ENCODE results near the gene TMOD2. TPM values are rescaled to one million over a fixed set of nuclear protein-coding genes. Genes with fewer than 3 reads are reported as not detected.

The TMOD2 gene
- total RNA-seq, 4 donors from 2014 or later: 1.0 to 4.8 (median 2.4) TPM

DNA sequence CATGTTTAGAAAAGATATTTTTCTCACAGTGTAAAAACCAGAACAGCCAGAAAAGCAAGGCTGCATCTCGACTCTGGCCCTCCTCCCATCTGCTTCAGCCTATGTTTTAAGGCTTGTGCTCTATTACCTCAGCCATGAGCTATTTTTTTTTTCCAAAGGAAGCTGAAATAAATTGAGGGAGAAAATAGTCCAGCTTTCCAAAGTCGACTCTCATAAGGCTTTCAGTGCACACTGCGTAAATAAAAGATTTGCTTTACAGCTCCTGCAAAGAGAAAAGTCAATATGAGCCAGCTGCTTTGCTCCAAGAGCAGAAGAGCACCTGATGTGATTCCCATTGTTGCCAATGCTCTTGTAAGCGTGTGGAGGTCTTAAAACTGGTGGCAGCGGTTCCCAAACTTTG lies 43.4 kb upstream of the TMOD2 start:
- H3K27ac ChIP-seq: peak overlapping the region in 2 of 4 donors; percentile 14 to 50
- intact Hi-C loops (cut with DNase I; ENCODE audit: low total_unique reads) (no loop called here), in situ Hi-C loops (cut with MboI; ENCODE audit: low sequenced_read_pairs in 4 of 4) (no loop called here)
- ATAC-seq (peak in 1 of 2 donors; percentile 33), DNase-seq (no peak)
- no peaks in the 10 kb centered on the region for H3K9me3 ChIP-seq
- H3K36me3 ChIP-seq: no peaks in the 10 kb centered on the region
- TF ChIP-seq, protein P1, sequence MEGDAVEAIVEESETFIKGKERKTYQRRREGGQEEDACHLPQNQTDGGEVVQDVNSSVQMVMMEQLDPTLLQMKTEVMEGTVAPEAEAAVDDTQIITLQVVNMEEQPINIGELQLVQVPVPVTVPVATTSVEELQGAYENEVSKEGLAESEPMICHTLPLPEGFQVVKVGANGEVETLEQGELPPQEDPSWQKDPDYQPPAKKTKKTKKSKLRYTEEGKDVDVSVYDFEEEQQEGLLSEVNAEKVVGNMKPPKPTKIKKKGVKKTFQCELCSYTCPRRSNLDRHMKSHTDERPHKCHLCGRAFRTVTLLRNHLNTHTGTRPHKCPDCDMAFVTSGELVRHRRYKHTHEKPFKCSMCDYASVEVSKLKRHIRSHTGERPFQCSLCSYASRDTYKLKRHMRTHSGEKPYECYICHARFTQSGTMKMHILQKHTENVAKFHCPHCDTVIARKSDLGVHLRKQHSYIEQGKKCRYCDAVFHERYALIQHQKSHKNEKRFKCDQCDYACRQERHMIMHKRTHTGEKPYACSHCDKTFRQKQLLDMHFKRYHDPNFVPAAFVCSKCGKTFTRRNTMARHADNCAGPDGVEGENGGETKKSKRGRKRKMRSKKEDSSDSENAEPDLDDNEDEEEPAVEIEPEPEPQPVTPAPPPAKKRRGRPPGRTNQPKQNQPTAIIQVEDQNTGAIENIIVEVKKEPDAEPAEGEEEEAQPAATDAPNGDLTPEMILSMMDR (IDR thresholded peaks at IDR 0.05 in 4 of 5, conservative IDR thresholded peaks at IDR 0.05 in 1 of 5): no peak
- TF ChIP-seq POLR2A (IDR thresholded peaks at IDR 0.05): no peak
- H3K4me1 ChIP-seq: no peaks in the 10 kb centered on the region
- peak overlapping the region in 1 of 4 donors; percentile 13 for H3K4me3 ChIP-seq
- no peaks in the 10 kb centered on the region for H3K27me3 ChIP-seq

DNA sequence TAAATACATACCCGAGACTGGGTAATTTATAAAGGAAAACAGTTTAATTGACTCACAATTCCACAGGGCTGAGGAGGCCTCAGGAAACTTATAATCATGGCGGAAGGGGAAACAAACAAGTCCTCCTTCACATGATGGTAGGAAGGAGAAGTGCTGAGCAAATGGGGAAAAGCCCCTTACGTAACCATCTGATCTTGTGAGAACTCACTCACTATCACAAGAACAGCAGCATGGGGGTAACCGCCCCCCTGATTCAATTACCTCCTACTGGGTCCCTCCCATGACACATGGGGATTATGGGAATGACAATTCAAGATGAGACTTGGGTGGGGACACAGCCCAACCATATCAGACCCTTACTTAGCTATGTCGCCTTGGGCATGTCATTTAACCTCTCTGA lies 42.4 kb upstream of the TMOD2 start:
- H3K27me3 ChIP-seq: no peaks in the 10 kb centered on the region
- no peaks in the 10 kb centered on the region for H3K36me3 ChIP-seq
- H3K9me3 ChIP-seq: no peaks in the 10 kb centered on the region
- TF ChIP-seq, protein P1 (IDR thresholded peaks at IDR 0.05 in 4 of 5, conservative IDR thresholded peaks at IDR 0.05 in 1 of 5): no peak
- no peak for TF ChIP-seq POLR2A (IDR thresholded peaks at IDR 0.05)
- H3K4me1 ChIP-seq: no peaks in the 10 kb centered on the region
- peak overlapping the region in 3 of 4 donors; percentile 14 to 50 (median 41) for H3K27ac ChIP-seq
- in situ Hi-C loops (cut with MboI; ENCODE audit: low sequenced_read_pairs in 4 of 4): no loop called here
- DNase-seq: no peak
- ATAC-seq: no peak
- no peak overlapping the region for H3K4me3 ChIP-seq
- intact Hi-C loops (cut with DNase I; ENCODE audit: low total_unique reads): no loop called here

DNA sequence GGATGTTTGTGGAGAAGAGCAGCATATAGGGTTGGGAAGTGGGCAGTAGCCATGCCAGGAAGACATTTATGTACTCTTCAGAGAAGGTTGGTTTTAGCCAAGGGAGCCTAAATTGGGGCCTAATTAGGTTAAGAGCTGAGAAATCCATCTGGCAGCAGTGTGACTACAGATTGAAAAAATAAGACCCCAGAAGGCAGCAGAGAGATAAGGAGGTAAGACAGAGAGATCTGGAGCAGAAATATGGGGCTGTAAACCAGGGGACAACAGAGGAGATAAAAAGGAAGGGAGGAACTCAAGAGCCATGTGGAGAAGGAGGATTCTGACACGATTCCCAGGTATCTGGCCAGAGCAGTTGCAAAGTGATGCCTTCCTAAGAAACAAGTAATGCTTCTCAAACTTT lies 37.2 kb upstream of the TMOD2 start:
- no peaks in the 10 kb centered on the region for H3K4me1 ChIP-seq
- DNase-seq (no peak), ATAC-seq (no peak)
- intact Hi-C loops (cut with DNase I; ENCODE audit: low total_unique reads) (no loop called here), in situ Hi-C loops (cut with MboI; ENCODE audit: low sequenced_read_pairs in 4 of 4) (no loop called here)
- H3K27me3 ChIP-seq: no peaks in the 10 kb centered on the region
- no peaks in the 10 kb centered on the region for H3K36me3 ChIP-seq
- H3K9me3 ChIP-seq: no peaks in the 10 kb centered on the region
- TF ChIP-seq POLR2A (IDR thresholded peaks at IDR 0.05): no peak
- TF ChIP-seq, protein P1 (IDR thresholded peaks at IDR 0.05 in 4 of 5, conservative IDR thresholded peaks at IDR 0.05 in 1 of 5): no peak
- no peak overlapping the region for H3K4me3 ChIP-seq
- no peak overlapping the region for H3K27ac ChIP-seq

DNA sequence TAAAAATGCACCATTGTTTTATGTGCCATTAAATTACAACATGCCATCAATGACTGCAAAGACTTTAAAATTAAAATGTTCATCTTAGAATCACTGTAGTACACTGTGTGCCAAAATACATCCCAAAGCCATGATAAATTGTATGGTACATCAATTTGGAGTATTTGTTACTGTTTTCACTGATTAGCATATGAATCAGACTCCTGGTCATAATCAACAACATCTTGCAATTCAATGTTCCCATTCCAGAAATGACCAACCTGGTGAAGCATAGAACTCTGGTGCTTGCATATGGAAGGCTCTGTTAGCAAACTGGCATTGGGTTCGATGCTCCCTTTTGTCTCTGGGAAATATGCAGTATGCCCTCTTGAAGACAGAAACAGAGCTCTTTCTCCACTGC lies 36.5 kb upstream of the TMOD2 start:
- in situ Hi-C loops (cut with MboI; ENCODE audit: low sequenced_read_pairs in 4 of 4): no loop called here
- Histone ChIP-seq H3K4me1 (no peaks in the 10 kb centered on the region), H3K9me3 (no peaks in the 10 kb centered on the region), H3K27ac (no peak overlapping the region), H3K36me3 (no peaks in the 10 kb centered on the region), H3K27me3 (no peaks in the 10 kb centered on the region), H3K4me3 (no peak overlapping the region)
- DNase-seq (no peak), ATAC-seq (no peak)
- no peak for TF ChIP-seq POLR2A (IDR thresholded peaks at IDR 0.05)
- TF ChIP-seq, protein P1 (IDR thresholded peaks at IDR 0.05 in 4 of 5, conservative IDR thresholded peaks at IDR 0.05 in 1 of 5): no peak
- intact Hi-C loops (cut with DNase I; ENCODE audit: low total_unique reads): no loop called here

DNA sequence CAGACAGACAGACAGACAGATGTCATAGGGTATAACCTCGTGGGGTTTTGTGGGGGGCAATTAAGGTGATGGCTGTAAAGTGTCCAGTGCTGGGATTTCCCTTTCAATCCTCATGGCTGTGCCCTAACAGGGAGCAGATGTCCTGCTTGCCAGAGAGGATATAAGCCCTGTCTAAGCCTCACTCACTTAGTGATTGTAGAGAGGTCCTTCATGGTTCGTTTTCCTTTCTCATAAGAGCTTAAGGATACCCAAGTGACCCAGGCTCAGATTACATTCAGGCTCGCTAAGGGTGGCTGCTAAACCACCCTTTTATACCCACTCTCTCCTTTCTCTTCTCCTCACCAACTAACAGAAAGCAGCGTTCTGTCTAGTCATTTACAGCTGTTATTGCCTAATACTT lies 33.2 kb upstream of the TMOD2 start:
- Histone ChIP-seq H3K4me3 (no peak overlapping the region), H3K4me1 (peaks cover 0 to 4% of the 10 kb centered on the region in 2 donors), H3K9me3 (no peaks in the 10 kb centered on the region), H3K27me3 (no peaks in the 10 kb centered on the region), H3K36me3 (no peaks in the 10 kb centered on the region), H3K27ac (no peak overlapping the region)
- no peak for DNase-seq
- no peak for ATAC-seq
- in situ Hi-C loops (cut with MboI; ENCODE audit: low sequenced_read_pairs in 4 of 4): no loop called here
- intact Hi-C loops (cut with DNase I; ENCODE audit: low total_unique reads): no loop called here
- no peak for TF ChIP-seq POLR2A (IDR thresholded peaks at IDR 0.05)
- TF ChIP-seq, protein P1 (IDR thresholded peaks at IDR 0.05 in 4 of 5, conservative IDR thresholded peaks at IDR 0.05 in 1 of 5): no peak
